DOHH2 (cell line): Measurements from ENCODE around the gene TPSG1.
"Not testable (repeated sequence)": the region's sequence is repeated elsewhere in the genome, so short reads cannot be mapped to it uniquely, and the experiment has no call there.

ENCODE experiments used
- H3F3A ChIP-seq: fragments of 200-600 bp; sonication (generic), shearing (Covaris generic); 2 replicates; pipeline ENCODE4 v1.6.0; 2016; ENCODE audit warnings: antibody characterized with exemption, mild to moderate bottlenecking; ENCODE audit not compliant: control insufficient read depth, insufficient read depth
- H3K27ac ChIP-seq: fragments of 200-600 bp; sonication (generic); 2 replicates; pipeline ENCODE4 v1.5.1; 2014; ENCODE audit warnings: low read depth, mild to moderate bottlenecking, low read length, moderate library complexity
- H3K27me3 ChIP-seq: fragments of 200-600 bp; sonication (generic); 2 replicates; pipeline ENCODE4 v1.6.1; 2014; ENCODE audit warnings: mild to moderate bottlenecking, low read length, mixed read lengths; ENCODE audit not compliant: control insufficient read depth
- H3K36me3 ChIP-seq: fragments of 200-600 bp; sonication (generic); 2 replicates; pipeline ENCODE4 v1.6.1; 2014; ENCODE audit warnings: mild to moderate bottlenecking, low read length, moderate library complexity, mixed read lengths; ENCODE audit not compliant: control insufficient read depth
- H3K4me1 ChIP-seq: fragments of 200-600 bp; sonication (generic); 2 replicates; pipeline ENCODE4 v1.6.1; 2014; ENCODE audit warnings: mild to moderate bottlenecking, low read length, mixed read lengths; ENCODE audit not compliant: control insufficient read depth
- H3K4me2 ChIP-seq: fragments of 200-600 bp; sonication (generic); 2 replicates; pipeline ENCODE4 v1.6.0; 2014; ENCODE audit warnings: mild to moderate bottlenecking, low read length, moderate library complexity
- H3K4me3 ChIP-seq: fragments of 200-600 bp; sonication (generic); 2 replicates; pipeline ENCODE4 v1.5.1; 2014; ENCODE audit warnings: mild to moderate bottlenecking, low read length, mixed read lengths
- H3K79me2 ChIP-seq: fragments of 200-600 bp; sonication (generic); 2 replicates; pipeline ENCODE4 v1.6.1; 2014; ENCODE audit warnings: mild to moderate bottlenecking, low read length, mixed read lengths; ENCODE audit not compliant: control insufficient read depth
- H3K9me2 ChIP-seq: fragments of 200-600 bp; sonication (generic); replicated peaks from 2 replicates; pipeline ENCODE4 v1.6.1; 2014; ENCODE audit warnings: mild to moderate bottlenecking, low read length, mixed read lengths; ENCODE audit not compliant: control insufficient read depth
- H3K9me3 ChIP-seq: fragments of 200-600 bp; sonication (generic); 2 replicates; pipeline ENCODE4 v1.6.1; 2014; ENCODE audit warnings: antibody characterized with exemption, low read length, mixed read lengths; ENCODE audit not compliant: control insufficient read depth, insufficient read depth
- H4K20me1 ChIP-seq: fragments of 200-600 bp; sonication (generic); 2 replicates; pipeline ENCODE4 v1.6.0; 2014; ENCODE audit warnings: low read depth, mild to moderate bottlenecking, antibody characterized with exemption, low read length, moderate library complexity; ENCODE audit not compliant: control insufficient read depth, insufficient read depth
- CTCF ChIP-seq: fragments of 200-600 bp; sonication (generic); IDR thresholded peaks from one replicate; pipeline ENCODE4 v1.5.1; 2014; ENCODE audit warnings: antibody characterized with exemption, mild to moderate bottlenecking, low read depth, low read length; ENCODE audit not compliant: poor library complexity, severe bottlenecking
- EZH2phosphoT487 ChIP-seq: fragments of 200-600 bp; sonication (generic); IDR thresholded peaks from 2 replicates; pipeline ENCODE4 v1.6.1; 2017; ENCODE audit warnings: borderline replicate concordance, mild to moderate bottlenecking, antibody characterized with exemption, low read length, moderate library complexity, mixed read lengths

The TPSG1 gene

GRCh38 chr16:1247903-1248537 lies 23.0 kb upstream of the TPSG1 start:
- H3K27ac ChIP-seq, result not testable (repeated sequence)

GRCh38 chr16:1245452-1246020 lies 20.5 kb upstream of the TPSG1 start:
- no peaks in the 10 kb centered on the region for H3K9me3 ChIP-seq
- no peaks in the 10 kb centered on the region for H3K79me2 ChIP-seq
- TF ChIP-seq EZH2phosphoT487, result no peak
- TF ChIP-seq CTCF, result no peak
- no peaks in the 10 kb centered on the region for H3K4me1 ChIP-seq
- H3K4me2 ChIP-seq, result no peak overlapping the region
- no peaks in the 10 kb centered on the region for H3K36me3 ChIP-seq
- no peak overlapping the region for H3K4me3 ChIP-seq
- no peaks in the 10 kb centered on the region for H4K20me1 ChIP-seq
- no peaks in the 10 kb centered on the region for H3F3A ChIP-seq
- no peaks in the 10 kb centered on the region for H3K27me3 ChIP-seq
- H3K9me2 ChIP-seq, result no peaks in the 10 kb centered on the region
- H3K27ac ChIP-seq, result no peak overlapping the region

More at GRCh38 chr16:1247903-1248537, 23.0 kb upstream of the TPSG1 start:
- H3K27me3 ChIP-seq, H4K20me1 ChIP-seq, H3F3A ChIP-seq, H3K36me3 ChIP-seq, H3K4me2 ChIP-seq, H3K4me3 ChIP-seq, H3K79me2 ChIP-seq, H3K9me3 ChIP-seq, H3K4me1 ChIP-seq, H3K9me2 ChIP-seq: not testable (repeated sequence)

GRCh38 chr16:1244881-1245280 lies 19.8 kb upstream of the TPSG1 start:
- Histone ChIP-seq H3K4me2 (no peak overlapping the region), H3K9me2 (no peaks in the 10 kb centered on the region), H3K4me1 (no peaks in the 10 kb centered on the region), H3K27me3 (no peaks in the 10 kb centered on the region), H4K20me1 (no peaks in the 10 kb centered on the region), H3K36me3 (no peaks in the 10 kb centered on the region), H3F3A (no peaks in the 10 kb centered on the region), H3K27ac (no peak overlapping the region), H3K79me2 (no peaks in the 10 kb centered on the region), H3K9me3 (no peaks in the 10 kb centered on the region), H3K4me3 (no peak overlapping the region)
- TF ChIP-seq CTCF (no peak), EZH2phosphoT487 (no peak)

GRCh38 chr16:1243907-1244850 lies 19.1 kb upstream of the TPSG1 start:
- not testable (repeated sequence) for H3K4me3 ChIP-seq, H3K27me3 ChIP-seq, H3K79me2 ChIP-seq, H3K9me2 ChIP-seq, H3F3A ChIP-seq, H3K4me1 ChIP-seq, H4K20me1 ChIP-seq, H3K27ac ChIP-seq, H3K4me2 ChIP-seq, H3K36me3 ChIP-seq, H3K9me3 ChIP-seq

- H3K4me3 ChIP-seq, H3K36me3 ChIP-seq, H3K9me3 ChIP-seq, H3K79me2 ChIP-seq, H3K9me2 ChIP-seq, H3K27me3 ChIP-seq, H3K4me2 ChIP-seq, H3K4me1 ChIP-seq, H3F3A ChIP-seq, H4K20me1 ChIP-seq, H3K27ac ChIP-seq: not testable (repeated sequence)
Measured at GRCh38 chr16:1243363-1243762, 18.3 kb upstream of the TPSG1 start.

- H3K27ac ChIP-seq, H3K79me2 ChIP-seq, H3K9me2 ChIP-seq, H3K9me3 ChIP-seq, H4K20me1 ChIP-seq, H3K27me3 ChIP-seq, H3K4me2 ChIP-seq, H3K4me3 ChIP-seq, H3F3A ChIP-seq, H3K4me1 ChIP-seq, H3K36me3 ChIP-seq: not testable (repeated sequence)
Measured at GRCh38 chr16:1241081-1241480, 16.0 kb upstream of the TPSG1 start.
